ENCODE data around the gene BRD1.

Gene BRD1

GRCh38 chr22:49827853-49828598 lies at the start of gene BRD1:
Gene BRD1 (minus strand): TSS chr22:49827873. CDS start chr22:49824317, 3,556 bp downstream.
- peak; percentile 22 for DNase-seq

GRCh38 chr22:49873228-49873940 lies 45.7 kb upstream of the BRD1 start:
- DNase-seq = no peak

- no peak for DNase-seq
Observed at GRCh38 chr22:49872347-49872746, 44.7 kb upstream of the BRD1 start.

GRCh38 chr22:49871482-49871881 lies 43.8 kb upstream of the BRD1 start:
- DNase-seq = no peak

- DNase-seq = no peak
Observed at GRCh38 chr22:49869845-49870712, 42.4 kb upstream of the BRD1 start.

- no peak for DNase-seq
Observed at GRCh38 chr22:49869086-49869830, 41.6 kb upstream of the BRD1 start.

- DNase-seq = no peak
Observed at GRCh38 chr22:49867303-49868265, 39.9 kb upstream of the BRD1 start.

- DNase-seq = no peak
Observed at GRCh38 chr22:49866646-49867045, 39.0 kb upstream of the BRD1 start.

GRCh38 chr22:49866134-49866533 lies 38.5 kb upstream of the BRD1 start:
- no peak for DNase-seq

- no peak for DNase-seq
Observed at GRCh38 chr22:49865156-49865555, 37.5 kb upstream of the BRD1 start.

GRCh38 chr22:49863931-49864330 lies 36.3 kb upstream of the BRD1 start:
- DNase-seq = no peak

GRCh38 chr22:49862496-49862776 lies 34.8 kb upstream of the BRD1 start:
- DNase-seq = no peak

- DNase-seq = no peak
Observed at GRCh38 chr22:49861642-49862495, 34.2 kb upstream of the BRD1 start.

- DNase-seq = no peak
Observed at GRCh38 chr22:49858827-49859226, 31.2 kb upstream of the BRD1 start.

- no peak for DNase-seq
Observed at GRCh38 chr22:49856766-49857618, 29.3 kb upstream of the BRD1 start.

- no peak for DNase-seq
Observed at GRCh38 chr22:49856343-49856742, 28.7 kb upstream of the BRD1 start.

- no peak for DNase-seq
Observed at GRCh38 chr22:49855251-49855911, 27.7 kb upstream of the BRD1 start.

- peak; percentile 35 for DNase-seq
Observed at GRCh38 chr22:49853981-49854831, 26.5 kb upstream of the BRD1 start.
